HFF-Myc (cell line): ENCODE data around the gene SCYL3.
"Not testable (repeated sequence)": the region's sequence is repeated elsewhere in the genome, so short reads cannot be mapped to it uniquely, and the experiment has no call there.

ENCODE experiments used
- DNase-seq: peaks from one replicate; pipeline ENCODE4 v3.0.0-alpha.2; 2011; ENCODE audit warnings: low read depth; ENCODE audit errors: extremely low read depth
- H3K4me3 ChIP-seq: replicated peaks from 2 replicates; pipeline ENCODE4 v1.5.1; 2011; ENCODE audit warnings: low read depth, mild to moderate bottlenecking, control low read depth, low read length
- CTCF ChIP-seq: IDR thresholded peaks from 2 replicates; pipeline ENCODE4 v1.5.1; 2012; ENCODE audit warnings: mild to moderate bottlenecking, low read depth, low read length, control low read depth; ENCODE audit errors: missing control alignments

The SCYL3 gene

GRCh38 chr1:169829671-169830070 lies 64.0 kb downstream of the SCYL3 start:
- no peak for TF ChIP-seq CTCF
- DNase-seq = no peak
- no peak overlapping the region for H3K4me3 ChIP-seq

- no peak overlapping the region for H3K4me3 ChIP-seq
- no peak for DNase-seq
- no peak for TF ChIP-seq CTCF
Measured at GRCh38 chr1:169824153-169824552, 69.5 kb downstream of the SCYL3 start.

GRCh38 chr1:169821500-169821899 lies 72.2 kb downstream of the SCYL3 start:
- DNase-seq = no peak
- TF ChIP-seq CTCF = no peak
- no peak overlapping the region for H3K4me3 ChIP-seq

GRCh38 chr1:169816617-169817016 lies 77.1 kb downstream of the SCYL3 start:
- no peak overlapping the region for H3K4me3 ChIP-seq
- TF ChIP-seq CTCF = no peak
- DNase-seq = no peak

- DNase-seq = no peak
- H3K4me3 ChIP-seq = no peak overlapping the region
- TF ChIP-seq CTCF = no peak
Measured at GRCh38 chr1:169814265-169814664, 79.4 kb downstream of the SCYL3 start.

GRCh38 chr1:169812131-169812530 lies 81.6 kb downstream of the SCYL3 start:
- no peak overlapping the region for H3K4me3 ChIP-seq
- DNase-seq = no peak
- no peak for TF ChIP-seq CTCF

GRCh38 chr1:169811418-169812035 lies 82.2 kb downstream of the SCYL3 start:
- not testable (repeated sequence) for DNase-seq, H3K4me3 ChIP-seq
